Activated B cell treated with CpG ODN at 0.5 μM for 24 hours (primary cell): ENCODE measurements around the gene CRNN. TPM values are rescaled to one million over a fixed set of nuclear protein-coding genes. Genes with fewer than 3 reads are reported as not detected.

Experiments
- ATAC-seq: fragments of 200-7000 bp; cut with Tn5 transposase; one replicate; pipeline ENCODE4 v1.10.0; 2021; ENCODE audit warnings: low read depth, mild to moderate bottlenecking, moderate library complexity
- CTCF ChIA-PET: fragments of 350-600 bp; sonication (Branson Sonifier 250); formaldehyde crosslinking; loops from one replicate; lab custom pipeline; 2021; ENCODE audit warnings: antibody characterized with exemption; lab: Charles Lee
- POLR2A ChIA-PET: fragments of 350-600 bp; sonication (Branson Sonifier 250); formaldehyde crosslinking; loops from one replicate; lab custom pipeline; 2021; ENCODE audit warnings: antibody characterized with exemption; lab: Charles Lee
- DNase-seq: peaks from one replicate; pipeline ENCODE4 v3.0.0; 2022
- H3K27ac Mint-ChIP-seq: one replicate; pipeline ENCODE4 v1.8.0; 2020; ENCODE audit warnings: mixed read lengths
- H3K27me3 Mint-ChIP-seq: one replicate; pipeline ENCODE4 v1.8.0; 2021; ENCODE audit warnings: mixed read lengths
- H3K36me3 Mint-ChIP-seq: one replicate; pipeline ENCODE4 v1.8.0; 2021; ENCODE audit warnings: low read depth, mixed read lengths
- H3K4me1 Mint-ChIP-seq: one replicate; pipeline ENCODE4 v1.8.0; 2021; ENCODE audit warnings: mixed read lengths
- H3K4me3 Mint-ChIP-seq: one replicate; pipeline ENCODE4 v1.8.0; 2020; ENCODE audit warnings: mild to moderate bottlenecking, mixed read lengths
- H3K9me3 Mint-ChIP-seq: one replicate; pipeline ENCODE4 v1.8.0; 2020; ENCODE audit warnings: mixed read lengths
- CTCF ChIP-seq: fragments of 200-600 bp; IDR thresholded peaks from one replicate; pipeline ENCODE4 v1.8.0; 2022; ENCODE audit warnings: antibody characterized with exemption, mild to moderate bottlenecking
- intact Hi-C: fragments of 100-400 bp; cut with micrococcal nuclease; formaldehyde crosslinking; loops from one replicate; pipeline ENCODE4 v1.15.1; 2024
- total RNA-seq: library from RNA; stranded (reverse); gene quantifications from 2 replicates; pipeline ENCODE4 v1.2.3, GENCODE V29; 2022

The CRNN gene
- total RNA-seq: not detected in 2 replicates

- Mint-ChIP-seq H3K9me3 (no peaks in the 10 kb centered on the region), H3K36me3 (no peaks in the 10 kb centered on the region), H3K27ac (no peak within 1 kb of the TSS), H3K4me3 (no peak within 1 kb of the TSS), H3K4me1 (no peaks in the 10 kb centered on the region), H3K27me3 (peaks cover 27% of the 10 kb centered on the region)
- POLR2A ChIA-PET: no interaction called here
- no peak for TF ChIP-seq CTCF
- ATAC-seq: no peak
- no peak for DNase-seq
- intact Hi-C loops: no loop called here
- CTCF ChIA-PET: no interaction called here
Measured at GRCh38 chr1:152413909-152414308, at the start of gene CRNN. Gene CRNN (minus strand): TSS chr1:152414263. CDS start chr1:152412233, 2,030 bp downstream.

DNA sequence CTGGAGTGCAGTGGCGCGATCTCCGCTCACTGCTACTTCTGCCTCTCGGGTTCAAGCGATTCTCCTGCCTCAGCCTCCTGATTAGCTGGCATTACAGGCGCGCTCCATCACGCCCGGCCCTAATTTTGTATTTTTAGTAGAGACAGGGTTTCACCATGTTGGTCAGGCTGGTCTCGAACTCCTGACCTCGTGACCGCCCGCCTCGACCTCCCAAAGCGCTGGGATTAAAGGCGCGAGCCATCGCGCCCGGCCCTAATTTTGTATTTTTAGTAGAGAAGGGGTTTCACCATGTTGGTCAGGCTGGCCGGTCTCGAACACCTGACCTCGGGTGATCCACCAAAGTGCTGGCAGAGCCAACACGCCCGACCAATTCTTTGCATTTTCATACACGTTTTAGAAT is 48.6 kb upstream of the CRNN start:
- H3K27ac Mint-ChIP-seq: no peak overlapping the region
- TF ChIP-seq CTCF: no peak
- CTCF ChIA-PET: no interaction called here
- H3K9me3 Mint-ChIP-seq: peaks cover 3% of the 10 kb centered on the region
- no peak for DNase-seq
- peaks cover 28% of the 10 kb centered on the region for H3K4me1 Mint-ChIP-seq
- no peak overlapping the region for H3K4me3 Mint-ChIP-seq
- ATAC-seq: no peak
- H3K27me3 Mint-ChIP-seq: peaks cover 3% of the 10 kb centered on the region
- intact Hi-C loops: no loop called here
- no peaks in the 10 kb centered on the region for H3K36me3 Mint-ChIP-seq
- POLR2A ChIA-PET: no interaction called here

DNA sequence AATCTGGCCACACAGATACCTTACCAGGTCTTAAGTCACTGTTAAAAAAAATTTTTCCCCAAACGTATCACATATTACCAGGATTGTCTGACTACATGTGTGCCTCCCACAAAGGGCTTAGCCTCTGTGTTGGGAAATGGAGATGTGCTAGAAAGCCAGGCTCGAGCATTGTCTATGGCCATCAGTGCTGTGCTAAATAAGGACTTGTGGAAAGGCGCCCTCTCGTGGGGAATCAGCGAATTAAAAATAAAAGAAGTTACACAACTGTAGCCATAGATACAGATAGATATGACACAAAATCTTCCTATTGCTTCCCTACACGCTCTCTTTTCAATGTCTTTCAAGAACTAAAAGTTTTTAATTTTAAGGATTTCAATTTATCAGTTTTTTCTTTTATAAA is 47.5 kb upstream of the CRNN start:
- Mint-ChIP-seq H3K4me1 (peaks cover 28% of the 10 kb centered on the region), H3K4me3 (no peak overlapping the region), H3K27ac (no peak overlapping the region), H3K27me3 (no peaks in the 10 kb centered on the region), H3K9me3 (peaks cover 3% of the 10 kb centered on the region), H3K36me3 (no peaks in the 10 kb centered on the region)
- ChIA-PET CTCF (no interaction called here), POLR2A (no interaction called here)
- intact Hi-C loops: no loop called here
- no peak for DNase-seq
- ATAC-seq: no peak
- TF ChIP-seq CTCF: no peak

GRCh38 chr1:152460529-152460899 is 46.5 kb upstream of the CRNN start:
- Mint-ChIP-seq H3K4me1 (peaks cover 28% of the 10 kb centered on the region), H3K4me3 (no peak overlapping the region), H3K9me3 (no peaks in the 10 kb centered on the region), H3K36me3 (no peaks in the 10 kb centered on the region), H3K27me3 (no peaks in the 10 kb centered on the region), H3K27ac (peak overlapping the region; percentile 2)
- intact Hi-C loops: no loop called here
- ChIA-PET CTCF (interaction anchor here (1.2 to 3.0 kb wide), 4 partner anchors 62 to 412 kb away, joined by 4 to 102 read pairs (median 22); no protein-coding TSS in a partner anchor), POLR2A (interaction anchor here (0.7 kb wide), 1 partner anchor 1507 kb away, joined by 5 read pairs; the partner anchor contains the start of gene CREB3L4)
- no peak for ATAC-seq
- DNase-seq: no peak
- TF ChIP-seq CTCF: peak; percentile 22

DNA sequence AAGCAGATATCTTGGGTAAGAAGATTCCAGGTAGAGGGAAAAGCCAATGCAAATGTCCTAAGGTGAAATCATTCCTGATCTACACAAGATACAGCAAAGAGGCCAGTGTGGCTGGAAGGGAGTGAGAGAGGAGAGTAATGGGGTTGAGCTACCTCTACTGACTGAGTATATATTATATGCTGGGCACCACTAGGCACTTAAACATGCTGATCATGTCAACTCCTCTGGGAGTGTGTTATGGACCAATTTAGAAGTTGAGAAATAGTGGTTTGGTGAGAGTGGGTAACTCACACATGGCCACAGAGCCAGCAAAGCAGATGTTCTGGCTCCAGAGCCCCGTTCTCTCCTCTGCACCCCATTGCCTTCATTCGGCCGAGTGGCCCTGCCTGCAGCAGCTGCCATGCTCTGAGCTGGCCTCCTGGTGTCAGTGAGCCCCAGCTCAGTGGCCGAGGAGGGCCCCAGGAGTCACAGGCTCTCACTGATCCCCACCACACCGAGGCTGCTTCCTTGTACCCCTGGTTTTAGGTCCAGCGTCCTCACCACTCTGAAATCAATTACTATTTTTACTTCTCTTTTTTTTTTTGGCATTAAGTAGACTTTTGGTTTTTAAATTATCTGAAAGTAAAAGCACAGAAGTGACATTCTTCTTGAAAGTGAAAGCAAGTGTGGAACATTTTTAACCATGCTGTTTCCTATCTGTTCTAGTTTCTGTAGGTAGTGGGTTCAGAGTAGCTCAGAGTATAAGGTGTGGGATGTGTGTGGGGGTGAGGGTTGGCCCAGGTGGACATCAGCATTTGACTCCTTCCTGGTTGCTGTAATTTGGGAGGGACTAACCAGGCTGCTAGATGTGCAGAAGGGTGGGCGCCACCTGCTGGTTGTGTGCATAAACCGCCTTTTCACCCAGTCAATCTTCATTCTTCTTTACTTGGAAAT is 45.8 kb upstream of the CRNN start:
- Mint-ChIP-seq H3K27ac (peak overlapping the region; percentile 91), H3K27me3 (no peaks in the 10 kb centered on the region), H3K9me3 (no peaks in the 10 kb centered on the region), H3K4me3 (peak overlapping the region; percentile 69), H3K4me1 (peaks cover 28% of the 10 kb centered on the region), H3K36me3 (no peaks in the 10 kb centered on the region)
- ChIA-PET POLR2A (interaction anchor here (0.7 to 0.8 kb wide), 3 partner anchors 697 to 1508 kb away, joined by 3 to 5 read pairs (median 4); partner anchors contain the start of genes CREB3L4 and MRPL9), CTCF (interaction anchor here (0.7 to 3.0 kb wide), 18 partner anchors 8 to 1243 kb away, joined by 3 to 102 read pairs (median 4); no protein-coding TSS in a partner anchor)
- ATAC-seq (peak; percentile 77), DNase-seq (peak; percentile 64)
- intact Hi-C loops: loop anchor here (2.0 to 5.0 kb wide), 2 partner anchors 19 to 868 kb away; no protein-coding TSS in a partner anchor
- peak; percentile 84 for TF ChIP-seq CTCF
